ENCODE results near the gene SLAMF8.

- no peak for TF ChIP-seq REST (IDR thresholded peaks at IDR 0.05; ENCODE audit: borderline replicate concordance)
- TF ChIP-seq CTCF (IDR thresholded peaks at IDR 0.05; ENCODE audit: poor library complexity, severe bottlenecking), result no peak
- TF ChIP-seq EZH2 (IDR thresholded peaks at IDR 0.05; ENCODE audit: borderline replicate concordance, insufficient read depth, low read length, poor library complexity, severe bottlenecking), result no peak
- no peak for TF ChIP-seq TAF1 (IDR thresholded peaks at IDR 0.05; ENCODE audit: low read depth)
- TF ChIP-seq SMC3 (conservative IDR thresholded peaks at IDR 0.05; ENCODE audit: poor library complexity), result no peak
- TF ChIP-seq MXI1 (conservative IDR thresholded peaks at IDR 0.05; ENCODE audit: poor library complexity, severe bottlenecking), result no peak
These were observed 1.1 kb upstream of the SLAMF8 start for GRCh38 chr1:159825564-159825963.

Data from neural cell (in vitro differentiated cells).